HG03025 (cell line): ENCODE measurements around the gene APBB1.

Experiments
- ATAC-seq: cut with Tn5 transposase; IDR thresholded peaks from one replicate; pipeline ENCODE4 v1.9.1; 2021; ENCODE audit warnings: mild to moderate bottlenecking, moderate library complexity; ENCODE audit not compliant: unreplicated experiment, low FRiP score

The APBB1 gene

GRCh38 chr11:6419009-6419631, at the start of gene APBB1:
TSS of gene APBB1 (minus strand) at chr11:6419094. CDS start at chr11:6411347, 7,747 bp downstream.
- ATAC-seq: peak; percentile 55

GRCh38 chr11:6459099-6459450, 40.2 kb upstream of the APBB1 start:
- ATAC-seq: no peak

GRCh38 chr11:6458352-6459098, 39.6 kb upstream of the APBB1 start:
- ATAC-seq: no peak

GRCh38 chr11:6457581-6458320, 38.9 kb upstream of the APBB1 start:
- no peak for ATAC-seq

- ATAC-seq: no peak
These were observed 37.6 kb upstream of the APBB1 start for GRCh38 chr11:6456361-6457073.

- no peak for ATAC-seq
These were observed 36.2 kb upstream of the APBB1 start for GRCh38 chr11:6455070-6455469.

GRCh38 chr11:6453152-6453551, 34.3 kb upstream of the APBB1 start:
- no peak for ATAC-seq

GRCh38 chr11:6452219-6452618, 33.3 kb upstream of the APBB1 start:
- no peak for ATAC-seq

GRCh38 chr11:6448574-6448973, 29.7 kb upstream of the APBB1 start:
- ATAC-seq: no peak

GRCh38 chr11:6443269-6444003, 24.5 kb upstream of the APBB1 start:
- peak; percentile 50 for ATAC-seq

- no peak for ATAC-seq
These were observed 23.5 kb upstream of the APBB1 start for GRCh38 chr11:6442441-6442840.

GRCh38 chr11:6440906-6441358, 22.0 kb upstream of the APBB1 start, which contains the start of gene HPX:
TSS of gene HPX (minus strand) at chr11:6440987. CDS start at chr11:6440963, 24 bp downstream.
- no peak for ATAC-seq

GRCh38 chr11:6438979-6439571, 20.2 kb upstream of the APBB1 start:
- no peak for ATAC-seq

GRCh38 chr11:6437993-6438392, 19.1 kb upstream of the APBB1 start:
- ATAC-seq: no peak

GRCh38 chr11:6437423-6437822, 18.5 kb upstream of the APBB1 start:
- ATAC-seq: no peak

GRCh38 chr11:6433998-6434660, 15.2 kb upstream of the APBB1 start:
- ATAC-seq: peak; percentile 42

- no peak for ATAC-seq
These were observed 13.0 kb upstream of the APBB1 start for GRCh38 chr11:6431861-6432260.

GRCh38 chr11:6427516-6427915, 8.6 kb upstream of the APBB1 start:
- no peak for ATAC-seq

- no peak for ATAC-seq
These were observed 1.8 kb upstream of the APBB1 start for GRCh38 chr11:6420677-6421076.
